ENCODE measurements around the gene ORAI2. TPM values are rescaled to one million over a fixed set of nuclear protein-coding genes. Genes with fewer than 3 reads are reported as not detected.

The ORAI2 gene
- total and polyA plus RNA-seq, 2 of the 8 experiments (the other 6 are each of a cell fraction or from before 2014, with no cell fraction given) = 20.7 to 35.2 TPM

DNA sequence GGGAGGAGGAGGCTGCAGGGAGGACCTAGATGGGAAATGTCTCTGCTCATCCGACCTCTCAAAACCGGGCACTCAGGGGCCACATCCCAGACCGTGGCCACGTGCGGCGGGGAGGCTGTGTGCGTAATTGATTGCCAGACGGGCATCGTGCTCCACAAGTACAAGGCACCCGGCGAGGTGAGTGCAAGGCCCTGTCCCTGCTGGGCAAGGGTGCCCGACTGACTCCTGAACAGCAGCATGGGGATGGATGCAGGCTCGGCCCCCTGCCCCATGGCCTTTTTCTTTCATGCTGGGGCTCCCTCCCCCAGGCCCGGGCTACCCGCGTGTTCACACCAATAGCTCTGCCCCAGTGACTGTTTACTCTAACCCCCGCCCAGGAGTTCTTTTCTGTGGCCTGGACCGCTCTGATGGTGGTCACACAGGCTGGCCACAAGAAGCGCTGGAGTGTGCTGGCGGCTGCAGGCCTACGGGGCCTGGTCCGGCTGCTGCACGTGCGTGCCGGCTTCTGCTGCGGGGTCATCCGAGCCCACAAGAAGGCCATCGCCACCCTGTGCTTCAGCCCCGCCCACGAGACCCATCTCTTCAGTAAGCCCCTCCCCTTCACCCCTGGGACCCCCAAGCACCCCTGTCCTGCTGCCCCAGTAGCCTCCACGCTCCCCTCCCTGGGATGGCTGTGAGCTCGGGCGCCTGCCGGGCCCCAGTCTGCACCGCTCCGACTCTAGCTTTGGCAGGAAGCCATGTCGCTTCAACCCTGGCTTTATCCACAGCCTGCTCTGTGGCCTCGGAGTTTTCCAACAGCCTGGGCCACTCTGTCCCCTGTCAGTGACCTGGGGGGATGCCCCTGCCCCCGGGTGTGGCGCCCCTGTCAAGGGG is 35.3 kb downstream of the ORAI2 start:
- H3K4me1 ChIP-seq (replicated peaks in 1 of 4; ENCODE audit: control insufficient read depth in 3 of 4, insufficient read depth in 4 of 4, low read length in 3 of 4) = peaks cover 0 to 7% (median under 1%) of the 10 kb centered on the region in 4 experiments; a peak in 3 of 7 replicates
- peak in 1 of 2 experiments; percentile 44 for DNase-seq (ENCODE audit: low read depth in 1 of 2, low spot score in 2 of 2)
- no peaks in the 10 kb centered on the region; a peak in 1 of 7 replicates for H3K27me3 ChIP-seq (replicated peaks in 1 of 4; ENCODE audit: control insufficient read depth in 3 of 4, extremely low read depth in 1 of 4, insufficient read depth in 3 of 4, low read length in 3 of 4)
- no peak overlapping the region for H2BK15ac ChIP-seq (ENCODE audit: low read length)
- H2BK12ac ChIP-seq (ENCODE audit: low read depth, low read length) = no peak overlapping the region
- no peak overlapping the region for H3K4me3 ChIP-seq (ENCODE audit: extremely low read depth in 1 of 4, insufficient read depth in 2 of 4, low read depth in 3 of 4, low read length in 4 of 4)
- ChIA-PET CTCF (ENCODE audit: partially characterized antibody) (interaction anchor here (1.2 to 2.1 kb wide), 4 partner anchors 10 to 56 kb away, joined by 3 to 7 read pairs (median 5); no protein-coding TSS in a partner anchor), POLR2A (ENCODE audit: partially characterized antibody) (interaction anchor here (0.5 to 3.5 kb wide), 4 partner anchors 10 to 357 kb away, joined by 3 to 11 read pairs (median 4); no protein-coding TSS in a partner anchor)
- 87% methylated on average over 37 of the region's 40 CpGs; no CpG with 5 or more reads in 1 of the 2 experiments for WGBS, 2 experiments (ENCODE audit: extremely low coverage in 1 of 2, insufficient coverage in 1 of 2, insufficient read length in 1 of 2, insufficient replicate concordance in 2 of 2, low coverage in 1 of 2, low lambda C conversion rate in 2 of 2, missing lambda C conversion rate in 1 of 2)
- no peak overlapping the region for H2BK20ac ChIP-seq (ENCODE audit: low read length)
- no peak overlapping the region for H3K9ac ChIP-seq (replicated peaks in 1 of 4; ENCODE audit: extremely low read depth in 1 of 4, low read depth in 3 of 4, low read length in 3 of 4)
- H3K23me2 ChIP-seq (ENCODE audit: low read depth, low read length) = peaks cover 5% of the 10 kb centered on the region; the same call in 1 of the 2 replicates
- FAIRE-seq = no peak
- H4K91ac ChIP-seq (replicated peaks; ENCODE audit: insufficient read length, low read length) = no peak overlapping the region
- no peak overlapping the region for H4K5ac ChIP-seq (ENCODE audit: insufficient read length, low read depth, low read length)
- no peak overlapping the region for H3K14ac ChIP-seq (ENCODE audit: insufficient read length)
- no peak overlapping the region for H3K4me2 ChIP-seq (ENCODE audit: insufficient read depth in 1 of 2, low read depth in 2 of 2, low read length in 2 of 2)
- H3K18ac ChIP-seq (ENCODE audit: extremely low read depth, low read length) = no peak overlapping the region
- no peak overlapping the region for H2AK5ac ChIP-seq (ENCODE audit: low read depth, low read length)
- no peaks in the 10 kb centered on the region for H3K9me3 ChIP-seq (ENCODE audit: insufficient read depth in 2 of 2, low read depth in 1 of 2, low read length in 1 of 2)
- H3K27ac ChIP-seq (ENCODE audit: low read depth, low read length) = no peak overlapping the region
- H3K56ac ChIP-seq (replicated peaks; ENCODE audit: insufficient read length, low read depth, low read length) = no peak overlapping the region
- H2BK120ac ChIP-seq (replicated peaks; ENCODE audit: low read depth, low read length) = no peak overlapping the region
- peaks cover 0 to 12% of the 10 kb centered on the region in 2 experiments for H4K20me1 ChIP-seq (replicated peaks in 1 of 2; ENCODE audit: control insufficient read depth in 1 of 2, insufficient read depth in 2 of 2, low read length in 2 of 2)
- no peak overlapping the region for H3K23ac ChIP-seq (ENCODE audit: insufficient read length)
- no peak overlapping the region for H2AFZ ChIP-seq (ENCODE audit: low read length)
- H3K79me2 ChIP-seq (ENCODE audit: control insufficient read depth in 1 of 2, insufficient read depth in 2 of 2, low read length in 2 of 2) = peaks cover 0 to 7% of the 10 kb centered on the region in 2 experiments; a peak in 2 of 4 replicates
- H3K79me1 ChIP-seq (ENCODE audit: low read depth, low read length) = peaks cover 2% of the 10 kb centered on the region; the same call in 1 of the 2 replicates
- no peak overlapping the region for H3K4ac ChIP-seq (replicated peaks; ENCODE audit: insufficient read length, low read depth, low read length)
- H2BK5ac ChIP-seq (ENCODE audit: low read depth, low read length) = no peak overlapping the region
- peaks cover 2 to 14% (median 8%) of the 10 kb centered on the region in 4 experiments; a peak in 6 of 8 replicates for H3K36me3 ChIP-seq (ENCODE audit: control insufficient read depth in 2 of 4, insufficient read depth in 4 of 4, low read length in 3 of 4)
- no peak overlapping the region for H4K8ac ChIP-seq (ENCODE audit: extremely low read depth, insufficient read depth, low read length)
- TF ChIP-seq NANOG (IDR thresholded peaks at IDR 0.05; ENCODE audit: insufficient read depth, low read depth, low read length, poor library complexity, severe bottlenecking) (no peak), GTF2F1 (IDR thresholded peaks at IDR 0.05; ENCODE audit: borderline replicate concordance, low read depth, low read length) (no peak), CBX5 (IDR thresholded peaks at IDR 0.05; ENCODE audit: low read depth, low read length) (no peak), EZH2 (IDR thresholded peaks at IDR 0.05; ENCODE audit: low read depth, low read length, severe bottlenecking) (no peak), BCL11A (IDR thresholded peaks at IDR 0.05; ENCODE audit: low read depth in 2 of 2, low read length in 2 of 2) (no peak), TEAD4 (IDR thresholded peaks at IDR 0.05; ENCODE audit: low read depth, low read length) (no peak), SP1 (IDR thresholded peaks at IDR 0.05; ENCODE audit: low read depth, low read length) (no peak), SIX5 (IDR thresholded peaks at IDR 0.05; ENCODE audit: low read depth, low read length) (no peak), CREB1 (IDR thresholded peaks at IDR 0.05) (no peak), SP2 (IDR thresholded peaks at IDR 0.05; ENCODE audit: low read length) (no peak), PHF8 (conservative IDR thresholded peaks at IDR 0.05; ENCODE audit: low read depth, low read length) (no peak), FOSL1 (IDR thresholded peaks at IDR 0.05; ENCODE audit: insufficient read depth, low read depth, low read length) (no peak)
